ENCODE measurements around the gene CR1L. TPM values are rescaled to one million over a fixed set of nuclear protein-coding genes. Genes with fewer than 3 reads are reported as not detected.

The CR1L gene
- total and polyA plus RNA-seq, 2 donors (not counting 1 experiment from before 2014, with no cell fraction given) = not detected

GRCh38 chr1:207762622-207763021, 117.7 kb downstream of the CR1L start:
- H3K4me3 ChIP-seq (replicated peaks in 1 of 4; ENCODE audit: control extremely low read depth in 1 of 4, insufficient read depth in 1 of 4, low read depth in 3 of 4, low read length in 4 of 4) = no peak overlapping the region
- no peak for TF ChIP-seq CTCF (conservative IDR thresholded peaks at IDR 0.05 in 1 of 2, IDR thresholded peaks at IDR 0.05 in 1 of 2; ENCODE audit: low read depth in 1 of 2, low read length in 2 of 2)
- no peak for TF ChIP-seq EZH2 (IDR thresholded peaks at IDR 0.05; ENCODE audit: low read length, missing control alignments)
- peaks cover 4% of the 10 kb centered on the region for H3K79me2 ChIP-seq (ENCODE audit: control insufficient read depth, insufficient read depth, low read length)
- no peaks in the 10 kb centered on the region for H3K27me3 ChIP-seq (ENCODE audit: control insufficient read depth, insufficient read depth, low read length)
- H3K27ac ChIP-seq (ENCODE audit: insufficient read depth, low read length) = no peak overlapping the region
- H4K20me1 ChIP-seq (ENCODE audit: control insufficient read depth, extremely low read depth, insufficient read depth, low read length) = no peaks in the 10 kb centered on the region
- H3K9me3 ChIP-seq (ENCODE audit: control insufficient read depth, insufficient read depth, low read depth, low read length) = no peaks in the 10 kb centered on the region
- DNase-seq (ENCODE audit: low read depth in 2 of 2) = no peak
- no peaks in the 10 kb centered on the region for H3K4me1 ChIP-seq (ENCODE audit: control insufficient read depth, extremely low read depth, insufficient read depth, low read length)
- H2AFZ ChIP-seq (ENCODE audit: low read length) = no peak overlapping the region
- H3K36me3 ChIP-seq (ENCODE audit: control insufficient read depth, insufficient read depth, low read length) = peaks cover 18% of the 10 kb centered on the region
- H3K4me2 ChIP-seq (ENCODE audit: extremely low read depth, insufficient read depth, low read length) = no peak overlapping the region
- H3K9ac ChIP-seq (ENCODE audit: insufficient read depth, low read length) = no peak overlapping the region

GRCh38 chr1:207763091-207763490, 118.2 kb downstream of the CR1L start:
- TF ChIP-seq CTCF (conservative IDR thresholded peaks at IDR 0.05 in 1 of 2, IDR thresholded peaks at IDR 0.05 in 1 of 2; ENCODE audit: low read depth in 1 of 2, low read length in 2 of 2) = no peak
- no peaks in the 10 kb centered on the region for H3K4me1 ChIP-seq (ENCODE audit: control insufficient read depth, extremely low read depth, insufficient read depth, low read length)
- H3K4me2 ChIP-seq (ENCODE audit: extremely low read depth, insufficient read depth, low read length) = no peak overlapping the region
- H3K27ac ChIP-seq (ENCODE audit: insufficient read depth, low read length) = no peak overlapping the region
- H4K20me1 ChIP-seq (ENCODE audit: control insufficient read depth, extremely low read depth, insufficient read depth, low read length) = no peaks in the 10 kb centered on the region
- H3K79me2 ChIP-seq (ENCODE audit: control insufficient read depth, insufficient read depth, low read length) = no peaks in the 10 kb centered on the region
- no peak for DNase-seq (ENCODE audit: low read depth in 2 of 2)
- H2AFZ ChIP-seq (ENCODE audit: low read length) = no peak overlapping the region
- no peaks in the 10 kb centered on the region for H3K27me3 ChIP-seq (ENCODE audit: control insufficient read depth, insufficient read depth, low read length)
- H3K9me3 ChIP-seq (ENCODE audit: control insufficient read depth, insufficient read depth, low read depth, low read length) = no peaks in the 10 kb centered on the region
- H3K36me3 ChIP-seq (ENCODE audit: control insufficient read depth, insufficient read depth, low read length) = peaks cover 17% of the 10 kb centered on the region
- no peak overlapping the region for H3K4me3 ChIP-seq (replicated peaks in 1 of 4; ENCODE audit: control extremely low read depth in 1 of 4, insufficient read depth in 1 of 4, low read depth in 3 of 4, low read length in 4 of 4)
- H3K9ac ChIP-seq (ENCODE audit: insufficient read depth, low read length) = no peak overlapping the region

GRCh38 chr1:207763972-207764371, 119.0 kb downstream of the CR1L start:
- no peak overlapping the region for H3K4me3 ChIP-seq (replicated peaks in 1 of 4; ENCODE audit: control extremely low read depth in 1 of 4, insufficient read depth in 1 of 4, low read depth in 3 of 4, low read length in 4 of 4)
- H4K20me1 ChIP-seq (ENCODE audit: control insufficient read depth, extremely low read depth, insufficient read depth, low read length) = no peaks in the 10 kb centered on the region
- H3K4me1 ChIP-seq (ENCODE audit: control insufficient read depth, extremely low read depth, insufficient read depth, low read length) = no peaks in the 10 kb centered on the region
- peaks cover 15% of the 10 kb centered on the region for H3K36me3 ChIP-seq (ENCODE audit: control insufficient read depth, insufficient read depth, low read length)
- H3K9me3 ChIP-seq (ENCODE audit: control insufficient read depth, insufficient read depth, low read depth, low read length) = no peaks in the 10 kb centered on the region
- H3K9ac ChIP-seq (ENCODE audit: insufficient read depth, low read length) = no peak overlapping the region
- TF ChIP-seq EZH2 (IDR thresholded peaks at IDR 0.05; ENCODE audit: low read length, missing control alignments) = no peak
- TF ChIP-seq CTCF (conservative IDR thresholded peaks at IDR 0.05 in 1 of 2, IDR thresholded peaks at IDR 0.05 in 1 of 2; ENCODE audit: low read depth in 1 of 2, low read length in 2 of 2) = no peak
- no peaks in the 10 kb centered on the region for H3K79me2 ChIP-seq (ENCODE audit: control insufficient read depth, insufficient read depth, low read length)
- H3K27me3 ChIP-seq (ENCODE audit: control insufficient read depth, insufficient read depth, low read length) = no peaks in the 10 kb centered on the region
- H3K4me2 ChIP-seq (ENCODE audit: extremely low read depth, insufficient read depth, low read length) = no peak overlapping the region
- DNase-seq (ENCODE audit: low read depth in 2 of 2) = no peak
- H2AFZ ChIP-seq (ENCODE audit: low read length) = no peak overlapping the region
- no peak overlapping the region for H3K27ac ChIP-seq (ENCODE audit: insufficient read depth, low read length)
